Fibroblast of lung (primary cell): ENCODE data around the gene LRFN2. TPM values are rescaled to one million over a fixed set of nuclear protein-coding genes. Genes with fewer than 3 reads are reported as not detected.

Experiments used
- DNase-seq, 2 donors: peaks; one replicate each; pipeline versions ENCODE4 v3.0.0 to v3.0.0-alpha.2; 2010; ENCODE audit warnings: low read depth in 2 of 2
- H2AFZ ChIP-seq: 2 replicates; pipeline ENCODE4 v1.5.1; 2012; ENCODE audit warnings: low read length, control low read depth, inconsistent platforms
- H3K27ac ChIP-seq: 2 replicates; pipeline ENCODE4 v1.5.1; 2011; ENCODE audit warnings: low read length, control low read depth; ENCODE audit not compliant: insufficient read depth
- H3K27me3 ChIP-seq: 2 replicates; pipeline ENCODE4 v1.5.1; 2011; ENCODE audit warnings: mild to moderate bottlenecking, low read length; ENCODE audit not compliant: control insufficient read depth, insufficient read depth
- H3K36me3 ChIP-seq: 2 replicates; pipeline ENCODE4 v1.5.1; 2011; ENCODE audit warnings: low read length; ENCODE audit not compliant: control insufficient read depth, insufficient read depth
- H3K4me1 ChIP-seq: 2 replicates; pipeline ENCODE4 v1.5.1; 2011; ENCODE audit warnings: low read length; ENCODE audit not compliant: control insufficient read depth, insufficient read depth; ENCODE audit errors: extremely low read depth
- H3K4me2 ChIP-seq: 2 replicates; pipeline ENCODE4 v1.5.1; 2011; ENCODE audit warnings: low read length, control low read depth; ENCODE audit not compliant: insufficient read depth; ENCODE audit errors: extremely low read depth
- H3K4me3 ChIP-seq, 4 experiments: fragments of 200-600 bp in 1 of 4; sonication (generic) in 1 of 4; replicated peaks in 1 of 4; 2 replicates each; pipeline ENCODE4 v1.5.1; 2011 to 2016; ENCODE audit warnings: low read length in 4 of 4, low read depth in 3 of 4, mild to moderate bottlenecking in 3 of 4, control low read depth in 2 of 4, inconsistent platforms in 1 of 4, mixed read lengths in 1 of 4; ENCODE audit not compliant: insufficient read depth in 1 of 4; ENCODE audit errors: control extremely low read depth in 1 of 4
- H3K79me2 ChIP-seq: 2 replicates; pipeline ENCODE4 v1.5.1; 2012; ENCODE audit warnings: mild to moderate bottlenecking, low read length, inconsistent platforms; ENCODE audit not compliant: control insufficient read depth, insufficient read depth
- H3K9ac ChIP-seq: 2 replicates; pipeline ENCODE4 v1.5.1; 2011; ENCODE audit warnings: mild to moderate bottlenecking, low read length, control low read depth; ENCODE audit not compliant: insufficient read depth
- H3K9me3 ChIP-seq: 2 replicates; pipeline ENCODE4 v1.5.1; 2012; ENCODE audit warnings: low read depth, low read length; ENCODE audit not compliant: control insufficient read depth, insufficient read depth
- H4K20me1 ChIP-seq: 2 replicates; pipeline ENCODE4 v1.5.1; 2011; ENCODE audit warnings: low read length; ENCODE audit not compliant: control insufficient read depth, insufficient read depth; ENCODE audit errors: extremely low read depth
- CTCF ChIP-seq, 2 donors: IDR thresholded peaks in 1 of 2; conservative IDR thresholded peaks in 1 of 2; 1 replicate in 1 of 2; 2 replicates in 1 of 2; pipeline ENCODE4 v1.5.1; 2011 to 2012; ENCODE audit warnings: low read length in 2 of 2, control low read depth in 1 of 2, inconsistent platforms in 1 of 2, low read depth in 1 of 2, mild to moderate bottlenecking in 1 of 2
- EZH2 ChIP-seq: IDR thresholded peaks from 2 replicates; pipeline ENCODE4 v1.5.1; 2012; ENCODE audit warnings: low read length, control low read depth, mild to moderate bottlenecking; ENCODE audit errors: missing control alignments
- polyA plus RNA-seq, 2 donors: library from polyadenylated mRNA; depleted of rRNA in 1 of 2; stranded (reverse) in 1 of 2; unstranded in 1 of 2; fragments of >200 nt; gene quantifications; 2 replicates each; pipeline ENCODE4 v1.2.1, GENCODE V29; 2011 to 2012; ENCODE audit warnings: missing spikeins in 1 of 2
- total RNA-seq: library from RNA; depleted of rRNA; stranded (reverse); fragments of >200 nt; gene quantifications from 2 replicates; pipeline ENCODE4 v1.2.1, GENCODE V29; 2014

The LRFN2 gene
- total and polyA plus RNA-seq, 2 donors (not counting 1 experiment from before 2014, with no cell fraction given): not detected

GRCh38 chr6:40506954-40507353 lies 80.2 kb downstream of the LRFN2 start:
- Histone ChIP-seq H3K79me2 (no peaks in the 10 kb centered on the region), H3K9ac (no peak overlapping the region), H3K27me3 (no peaks in the 10 kb centered on the region), H3K4me1 (no peaks in the 10 kb centered on the region), H2AFZ (no peak overlapping the region), H3K27ac (no peak overlapping the region), H3K36me3 (no peaks in the 10 kb centered on the region), H3K9me3 (no peaks in the 10 kb centered on the region), H3K4me3 (no peak overlapping the region), H3K4me2 (no peak overlapping the region), H4K20me1 (no peaks in the 10 kb centered on the region)
- no peak for TF ChIP-seq CTCF (conservative IDR thresholded peaks at IDR 0.05 in 1 of 2, IDR thresholded peaks at IDR 0.05 in 1 of 2; ENCODE audit: low read depth in 1 of 2, low read length in 2 of 2)
- TF ChIP-seq EZH2: no peak
- DNase-seq: no peak

- no peak overlapping the region for H3K9ac ChIP-seq
- TF ChIP-seq EZH2: no peak
- no peak for TF ChIP-seq CTCF (conservative IDR thresholded peaks at IDR 0.05 in 1 of 2, IDR thresholded peaks at IDR 0.05 in 1 of 2; ENCODE audit: low read depth in 1 of 2, low read length in 2 of 2)
- DNase-seq: no peak
- no peaks in the 10 kb centered on the region for H3K9me3 ChIP-seq
- no peaks in the 10 kb centered on the region for H3K27me3 ChIP-seq
- H2AFZ ChIP-seq: no peak overlapping the region
- H3K27ac ChIP-seq: no peak overlapping the region
- no peak overlapping the region for H3K4me3 ChIP-seq
- H4K20me1 ChIP-seq: no peaks in the 10 kb centered on the region
- H3K4me2 ChIP-seq: no peak overlapping the region
- no peaks in the 10 kb centered on the region for H3K4me1 ChIP-seq
- no peaks in the 10 kb centered on the region for H3K79me2 ChIP-seq
- H3K36me3 ChIP-seq: no peaks in the 10 kb centered on the region
Observed at GRCh38 chr6:40505191-40505810, 81.9 kb downstream of the LRFN2 start.

GRCh38 chr6:40504274-40504673 lies 82.9 kb downstream of the LRFN2 start:
- Histone ChIP-seq H3K36me3 (no peaks in the 10 kb centered on the region), H3K79me2 (no peaks in the 10 kb centered on the region), H3K4me3 (no peak overlapping the region), H3K27ac (no peak overlapping the region), H3K9ac (no peak overlapping the region), H3K4me1 (no peaks in the 10 kb centered on the region), H2AFZ (no peak overlapping the region), H4K20me1 (no peaks in the 10 kb centered on the region), H3K4me2 (no peak overlapping the region), H3K9me3 (no peaks in the 10 kb centered on the region), H3K27me3 (no peaks in the 10 kb centered on the region)
- TF ChIP-seq CTCF (conservative IDR thresholded peaks at IDR 0.05 in 1 of 2, IDR thresholded peaks at IDR 0.05 in 1 of 2; ENCODE audit: low read depth in 1 of 2, low read length in 2 of 2) (no peak), EZH2 (no peak)
- no peak for DNase-seq
